DMS114 treated with DMSO at 0.1 percent for 48 hours (cell line): Measurements from ENCODE around the gene ANK3.

Source experiments
- DNase-seq: peaks from one replicate; lab custom pipeline; 2025; ENCODE audit not compliant: unreplicated experiment; lab: John Stamatoyannopoulos, UW

Gene ANK3

DNA sequence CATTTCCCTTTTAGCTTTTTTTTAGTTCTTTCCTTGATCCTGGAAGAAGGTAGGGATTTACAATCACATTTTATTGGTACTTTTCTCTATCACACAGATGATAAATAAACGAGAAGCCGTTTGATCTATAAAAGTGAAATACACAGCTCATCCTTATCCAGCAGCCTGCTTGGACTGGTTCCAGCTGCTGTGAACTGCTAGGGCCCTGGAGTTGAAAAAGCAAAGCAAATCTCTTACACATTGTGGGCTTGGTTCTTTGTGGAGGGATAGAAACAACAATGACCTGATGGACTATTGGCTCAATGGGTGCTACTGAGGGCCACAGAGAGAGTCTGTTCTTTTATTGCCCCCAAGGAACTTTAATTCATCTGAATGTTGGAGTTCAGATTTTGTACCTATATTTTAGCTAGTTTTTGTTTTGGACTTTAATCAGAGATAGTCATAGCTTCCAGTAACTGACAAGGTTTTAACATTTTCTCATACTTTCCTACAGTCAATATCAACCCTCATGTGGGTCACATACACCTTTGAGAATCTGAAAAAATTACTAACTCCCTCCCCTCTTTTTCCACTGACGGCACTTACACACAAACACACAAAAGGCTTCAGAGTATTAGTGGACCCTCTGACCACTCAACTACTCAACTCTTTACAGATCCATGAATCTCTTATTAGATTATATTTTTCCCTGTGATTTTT is 391.7 kb downstream of the ANK3 start:
- no peak for DNase-seq

DNA sequence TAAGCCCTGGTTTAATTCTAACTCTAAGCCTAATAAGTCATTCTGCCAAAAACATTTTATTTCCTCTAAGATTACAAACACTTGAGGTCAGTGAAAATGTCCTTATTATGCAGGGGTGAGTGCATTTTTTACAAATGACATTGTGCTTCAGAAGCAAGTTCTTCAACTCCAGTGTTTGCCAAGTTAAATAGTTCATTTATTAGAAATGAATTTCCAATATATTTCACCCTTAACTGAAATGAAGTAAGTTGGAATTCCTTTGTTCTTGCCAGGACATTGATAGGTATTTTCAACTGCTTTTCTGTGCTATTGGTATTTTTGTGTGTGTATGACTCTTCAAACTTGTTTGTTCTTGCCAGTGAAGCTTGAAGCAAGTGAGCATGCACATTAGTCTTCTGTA is 393.8 kb downstream of the ANK3 start:
- DNase-seq, result no peak

DNA sequence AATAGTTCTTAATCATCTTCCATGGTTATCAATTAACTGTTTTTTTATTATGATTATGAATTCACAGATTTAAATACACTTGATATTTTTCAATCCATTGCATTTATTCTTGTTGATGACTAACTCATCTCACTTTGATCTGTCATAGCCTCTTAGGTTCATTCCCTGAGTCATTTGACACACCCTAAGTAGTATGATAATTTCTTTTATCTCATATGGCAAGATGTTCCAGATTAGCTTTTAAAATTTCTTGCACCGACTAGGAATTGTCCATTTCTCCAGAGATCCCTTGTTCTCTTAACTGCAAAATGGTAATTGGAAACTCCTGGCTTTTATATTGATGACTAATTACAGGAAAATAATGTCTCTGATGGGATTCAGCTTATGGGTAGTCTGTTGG is 395.7 kb downstream of the ANK3 start:
- DNase-seq, result no peak

- no peak for DNase-seq
Observed at GRCh38 chr10:59991661-59992060, 398.0 kb downstream of the ANK3 start.

DNA sequence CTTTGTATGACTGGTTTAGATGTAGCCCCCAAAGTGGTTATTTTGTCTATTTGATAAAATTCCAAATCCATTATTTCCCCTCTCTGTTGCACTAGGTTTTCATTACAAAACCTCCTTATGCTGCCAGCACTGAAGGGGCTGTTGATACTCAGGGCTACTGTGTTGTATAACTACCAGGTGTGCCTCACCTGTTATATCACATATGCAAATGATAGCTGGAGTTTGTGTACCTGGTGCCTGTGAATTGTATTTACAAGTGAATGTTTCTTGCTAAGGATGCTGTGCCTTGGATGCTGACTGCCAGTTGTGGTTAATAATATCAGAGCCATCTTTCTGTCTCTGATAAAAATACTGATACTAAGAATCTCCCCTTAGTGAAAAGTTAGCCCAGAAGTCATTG is 398.6 kb downstream of the ANK3 start:
- no peak for DNase-seq

- DNase-seq, result no peak
Observed at GRCh38 chr10:59985639-59986038, 404.0 kb downstream of the ANK3 start.

DNA sequence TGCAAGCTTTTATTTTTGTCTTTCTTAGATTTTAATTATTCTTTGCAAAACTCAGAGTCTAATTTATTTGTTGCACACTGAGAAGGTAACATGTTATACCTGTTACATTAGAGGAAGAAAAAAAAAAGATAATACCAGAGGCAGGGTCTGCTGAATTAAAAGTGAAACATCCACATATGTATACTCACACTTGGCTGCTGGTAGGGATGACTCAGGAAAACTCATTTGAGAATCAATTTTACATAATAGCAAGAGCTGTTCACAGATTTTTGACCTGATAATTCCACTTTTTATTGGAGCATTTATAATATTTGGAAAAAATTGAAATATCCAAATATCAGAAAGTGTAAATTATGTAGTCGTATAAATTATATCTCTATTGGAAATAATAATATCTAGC is 405.3 kb downstream of the ANK3 start:
- no peak for DNase-seq

- no peak for DNase-seq
Observed at GRCh38 chr10:59980356-59980755, 409.3 kb downstream of the ANK3 start.

- no peak for DNase-seq
Observed at GRCh38 chr10:59977486-59977885, 412.2 kb downstream of the ANK3 start.

GRCh38 chr10:59976909-59977308 is 412.8 kb downstream of the ANK3 start:
- no peak for DNase-seq
